SK-N-MC (cell line): Measurements from ENCODE around the gene ATF7IP.

Source experiments
- EZH2 ChIP-seq: fragments of 200-600 bp; sonication (generic); IDR thresholded peaks from one replicate; pipeline ENCODE4 v1.6.1; 2017; ENCODE audit warnings: antibody characterized with exemption
- POLR2AphosphoS5 ChIP-seq: IDR thresholded peaks from 2 replicates; pipeline ENCODE4 v1.6.1; 2012; ENCODE audit warnings: mild to moderate bottlenecking, low read depth, low read length, borderline replicate concordance

DNA sequence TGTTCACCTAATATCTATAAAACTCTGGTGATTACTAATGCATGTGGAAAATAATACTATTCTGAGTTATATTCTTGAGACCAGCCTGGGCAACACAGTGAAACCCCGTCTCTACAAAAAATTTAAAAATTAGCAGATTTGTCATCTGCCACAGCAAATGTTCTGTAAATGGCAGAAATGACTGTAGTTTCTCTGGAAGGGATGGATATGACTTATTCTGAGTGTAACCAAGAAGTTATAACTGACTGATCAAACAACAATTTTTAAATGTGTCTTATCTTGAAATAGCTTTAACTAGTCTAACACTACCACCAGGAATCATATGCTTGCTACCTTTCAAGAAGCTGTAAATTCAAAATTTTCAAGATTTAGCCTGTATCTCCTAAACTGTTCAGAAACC lies 113.5 kb downstream of the ATF7IP start:
- TF ChIP-seq POLR2AphosphoS5 (no peak), EZH2 (no peak)
